Mesenchymal stem cell (in vitro differentiated cells and primary cell): ENCODE data around the gene SH3BGRL2.

ENCODE experiments used
- DNase-seq: peaks from one replicate; pipeline ENCODE4 v3.0.0-alpha.2; 2013
- H2AFZ ChIP-seq: one replicate; pipeline ENCODE4 v1.6.1; 2013; ENCODE audit warnings: low read depth, mild to moderate bottlenecking, control low read depth, inconsistent platforms, low read length, moderate library complexity
- H2AK5ac ChIP-seq: 2 replicates; pipeline ENCODE4 v1.6.1; 2013; ENCODE audit warnings: low read length, moderate library complexity, mild to moderate bottlenecking, inconsistent platforms; ENCODE audit not compliant: severe bottlenecking
- H2BK120ac ChIP-seq: one replicate; pipeline ENCODE4 v1.6.1; 2013; ENCODE audit warnings: low read depth, mild to moderate bottlenecking, inconsistent platforms, low read length, moderate library complexity
- H2BK12ac ChIP-seq, 2 experiments: one replicate each; pipeline ENCODE4 v1.6.1; 2013; ENCODE audit warnings: inconsistent platforms in 2 of 2, low read length in 2 of 2, mild to moderate bottlenecking in 2 of 2, moderate library complexity in 2 of 2, control low read depth in 1 of 2
- H2BK15ac ChIP-seq: one replicate; pipeline ENCODE4 v1.6.1; 2013; ENCODE audit warnings: mild to moderate bottlenecking, low read depth, inconsistent platforms; ENCODE audit not compliant: poor library complexity, severe bottlenecking
- H2BK5ac ChIP-seq: 2 replicates; pipeline ENCODE4 v1.6.1; 2013; ENCODE audit warnings: low read depth, mild to moderate bottlenecking, low read length, control low read depth, inconsistent platforms; ENCODE audit not compliant: poor library complexity, severe bottlenecking
- H3K14ac ChIP-seq, 2 experiments: one replicate each; pipeline ENCODE4 v1.6.1; 2013; ENCODE audit warnings: inconsistent platforms in 2 of 2, low read length in 2 of 2, control low read depth in 1 of 2, mild to moderate bottlenecking in 1 of 2, moderate library complexity in 1 of 2
- H3K18ac ChIP-seq, 2 experiments: one replicate each; pipeline ENCODE4 v1.6.1; 2013; ENCODE audit warnings: inconsistent platforms in 2 of 2, low read length in 2 of 2, control low read depth in 1 of 2, low read depth in 1 of 2, mild to moderate bottlenecking in 1 of 2
- H3K23ac ChIP-seq, 2 experiments: one replicate each; pipeline ENCODE4 v1.6.1; 2013; ENCODE audit warnings: inconsistent platforms in 2 of 2, low read length in 2 of 2, mild to moderate bottlenecking in 2 of 2, moderate library complexity in 2 of 2, control low read depth in 1 of 2
- H3K27ac ChIP-seq: 2 replicates; pipeline ENCODE4 v1.5.1; 2013; ENCODE audit warnings: mild to moderate bottlenecking, moderate library complexity, low read length, control low read depth, inconsistent platforms; ENCODE audit not compliant: poor library complexity, severe bottlenecking
- H3K27me3 ChIP-seq, 2 experiments: 2 replicates each; pipeline versions ENCODE4 v1.6.1 to v1.7.0; 2013; ENCODE audit warnings: low read length in 2 of 2, mild to moderate bottlenecking in 2 of 2, moderate library complexity in 2 of 2, control low read depth in 1 of 2, inconsistent platforms in 1 of 2; ENCODE audit not compliant: control insufficient read depth in 1 of 2, insufficient read depth in 1 of 2
- H3K36me3 ChIP-seq, 2 experiments: 2 replicates each; pipeline versions ENCODE4 v1.6.1 to v1.7.0; 2013; ENCODE audit warnings: low read length in 2 of 2, control low read depth in 1 of 2, inconsistent platforms in 1 of 2, low read depth in 1 of 2, mild to moderate bottlenecking in 1 of 2; ENCODE audit not compliant: insufficient read depth in 2 of 2, control insufficient read depth in 1 of 2
- H3K4ac ChIP-seq, 2 experiments: one replicate each; pipeline ENCODE4 v1.6.1; 2013; ENCODE audit warnings: inconsistent platforms in 2 of 2, low read length in 2 of 2, mild to moderate bottlenecking in 2 of 2, moderate library complexity in 2 of 2, control low read depth in 1 of 2, low read depth in 1 of 2
- H3K4me1 ChIP-seq: 2 replicates; pipeline ENCODE4 v1.6.1; 2013; ENCODE audit warnings: low read depth, low read length, control low read depth; ENCODE audit not compliant: control insufficient read depth, insufficient read depth
- H3K4me2 ChIP-seq: 2 replicates; pipeline ENCODE4 v1.6.1; 2013; ENCODE audit warnings: low read length, mild to moderate bottlenecking, inconsistent platforms; ENCODE audit not compliant: poor library complexity, severe bottlenecking
- H3K4me3 ChIP-seq, 2 experiments: 2 replicates each; pipeline versions ENCODE4 v1.5.1 to v1.7.0; 2013; ENCODE audit warnings: low read length in 2 of 2, mild to moderate bottlenecking in 2 of 2, control low read depth in 1 of 2, low read depth in 1 of 2; ENCODE audit not compliant: insufficient read depth in 1 of 2
- H3K79me1 ChIP-seq: replicated peaks from 2 replicates; pipeline ENCODE4 v1.6.1; 2013; ENCODE audit warnings: mild to moderate bottlenecking, control low read depth, low read length, inconsistent platforms; ENCODE audit not compliant: poor library complexity, severe bottlenecking
- H3K9ac ChIP-seq: 2 replicates; pipeline ENCODE4 v1.7.0; 2013; ENCODE audit warnings: mild to moderate bottlenecking, low read length, moderate library complexity
- H3K9me3 ChIP-seq: 2 replicates; pipeline ENCODE4 v1.7.0; 2013; ENCODE audit warnings: mild to moderate bottlenecking, low read length; ENCODE audit not compliant: control insufficient read depth
- H4K8ac ChIP-seq: one replicate; pipeline ENCODE4 v1.6.1; 2013; ENCODE audit warnings: inconsistent platforms, mild to moderate bottlenecking, low read length, moderate library complexity
- H4K91ac ChIP-seq: one replicate; pipeline ENCODE4 v1.6.1; 2013; ENCODE audit warnings: mild to moderate bottlenecking, low read length, inconsistent platforms
- WGBS: methylation state at CpG from one replicate; pipeline ENCODE4 v1.1.7; 2013; ENCODE audit warnings: mixed read lengths; 5-methylcytosine and 5-hydroxymethylcytosine counted together

The SH3BGRL2 gene

DNA sequence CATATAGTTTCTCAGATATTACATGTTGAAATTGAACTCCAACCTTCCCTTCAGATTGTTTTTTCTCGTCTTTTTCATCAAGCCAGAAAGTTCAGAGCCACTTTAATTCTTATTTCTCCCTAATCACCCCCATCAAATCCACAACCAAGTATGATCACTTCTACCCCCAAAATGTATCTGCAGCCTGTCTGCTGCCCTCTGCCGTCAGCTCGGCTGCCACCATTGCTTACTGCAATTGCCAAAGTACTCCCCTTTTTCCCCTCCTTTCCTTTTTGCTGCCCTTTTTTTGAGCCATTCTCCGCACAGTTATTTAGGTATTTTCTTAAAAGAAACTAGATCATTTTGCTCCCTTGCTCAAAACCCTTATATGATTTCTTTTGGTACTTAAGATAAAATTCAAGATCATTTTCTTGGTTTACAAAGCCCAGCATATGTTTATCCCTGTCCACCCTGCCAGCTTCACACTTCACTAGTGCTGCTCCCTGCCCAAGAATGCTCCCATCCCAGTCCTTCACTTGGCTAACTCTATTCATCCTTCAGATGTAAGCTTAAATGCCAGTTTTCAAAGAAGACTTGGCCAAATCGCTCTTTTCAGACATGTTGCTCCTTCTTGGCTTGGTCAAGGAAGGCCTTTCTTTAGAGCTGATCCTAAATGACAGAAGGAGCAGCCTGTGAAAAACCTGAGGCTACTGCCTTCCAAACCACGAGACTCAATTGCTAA is 63.7 kb downstream of the SH3BGRL2 start:
- Histone ChIP-seq H2BK5ac (no peak overlapping the region), H2BK120ac (no peak overlapping the region), H3K4me2 (no peak overlapping the region)

DNA sequence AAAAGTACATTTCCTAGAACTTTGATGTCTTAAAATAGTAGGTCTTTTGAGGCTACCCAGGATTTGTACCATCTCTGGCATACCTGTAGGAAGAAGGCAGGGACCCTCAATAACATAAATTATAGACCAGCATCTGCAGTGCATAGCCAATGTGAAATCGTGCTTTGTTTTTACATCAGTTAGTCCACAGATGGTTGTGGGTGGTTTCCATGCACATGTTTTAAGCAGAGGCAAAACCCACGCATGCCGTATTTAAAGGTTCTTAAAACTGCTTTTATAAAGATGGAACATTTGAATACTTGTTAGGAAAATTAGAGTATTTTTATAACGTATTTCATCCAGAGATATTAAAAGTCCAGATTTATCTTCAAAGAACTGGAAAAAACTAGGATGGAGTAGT is 66.3 kb downstream of the SH3BGRL2 start:
- H2BK120ac ChIP-seq: no peak overlapping the region
- H3K14ac ChIP-seq: no peak overlapping the region
- H3K4me2 ChIP-seq: no peak overlapping the region

More for the DNA sequence above, 63.7 kb downstream of the SH3BGRL2 start:
- Histone ChIP-seq H3K4ac (no peak overlapping the region), H2AK5ac (no peak overlapping the region), H3K4me3 (no peak overlapping the region), H2BK12ac (no peak overlapping the region), H4K8ac (no peak overlapping the region), H3K79me1 (no peaks in the 10 kb centered on the region), H3K9me3 (no peaks in the 10 kb centered on the region), H2AFZ (no peak overlapping the region), H2BK15ac (no peak overlapping the region), H3K27me3 (no peaks in the 10 kb centered on the region), H3K18ac (no peak overlapping the region), H3K9ac (no peak overlapping the region), H3K4me1 (no peaks in the 10 kb centered on the region), H3K14ac (no peak overlapping the region), H3K36me3 (no peaks in the 10 kb centered on the region), H3K23ac (no peak overlapping the region), H4K91ac (no peak overlapping the region), H3K27ac (no peak overlapping the region)
- 76% methylated on average over 5 of the region's 6 CpGs for WGBS
- DNase-seq: no peak

DNA sequence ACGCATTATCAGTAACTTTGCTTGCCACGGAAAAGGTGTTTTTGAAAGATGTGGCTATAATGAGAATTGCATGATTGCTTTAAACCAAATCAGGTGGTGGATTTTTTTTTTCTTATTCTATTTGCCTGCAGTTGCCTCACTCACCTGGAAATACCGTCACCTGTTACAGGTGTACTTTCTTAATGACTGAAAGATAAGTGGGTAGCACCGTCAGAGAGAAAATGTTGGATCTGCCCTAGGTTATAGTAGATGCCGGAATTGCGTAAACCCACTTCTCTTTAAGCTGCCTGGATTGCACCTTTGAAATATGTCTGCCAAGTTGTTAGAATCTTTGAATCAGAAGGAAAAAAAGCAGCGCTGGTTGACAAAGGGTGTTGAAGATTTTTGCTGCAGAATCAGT is 68.5 kb downstream of the SH3BGRL2 start:
- DNase-seq: no peak
- Histone ChIP-seq H2BK120ac (no peak overlapping the region), H2BK15ac (no peak overlapping the region), H3K4me2 (no peak overlapping the region), H3K4ac (no peak overlapping the region), H2AFZ (no peak overlapping the region), H3K27ac (no peak overlapping the region), H3K9ac (no peak overlapping the region), H2AK5ac (no peak overlapping the region), H3K14ac (no peak overlapping the region), H2BK12ac (no peak overlapping the region), H3K4me1 (no peaks in the 10 kb centered on the region), H3K79me1 (no peaks in the 10 kb centered on the region), H3K9me3 (no peaks in the 10 kb centered on the region), H3K18ac (no peak overlapping the region), H3K36me3 (no peaks in the 10 kb centered on the region), H3K23ac (no peak overlapping the region), H4K91ac (no peak overlapping the region), H4K8ac (no peak overlapping the region), H3K4me3 (no peak overlapping the region), H2BK5ac (no peak overlapping the region), H3K27me3 (no peaks in the 10 kb centered on the region)
- WGBS: over 99% methylated on average over 6 of the region's 7 CpGs

More for the DNA sequence above, 66.3 kb downstream of the SH3BGRL2 start:
- H3K4me3 ChIP-seq: no peak overlapping the region
- no peak overlapping the region for H2BK12ac ChIP-seq
- no peak overlapping the region for H2AFZ ChIP-seq
- H2BK5ac ChIP-seq: no peak overlapping the region
- no peak overlapping the region for H3K23ac ChIP-seq
- no peaks in the 10 kb centered on the region for H3K79me1 ChIP-seq
- no peaks in the 10 kb centered on the region for H3K4me1 ChIP-seq
- WGBS: 93% methylated on average over 3 of the region's 4 CpGs
- H3K9ac ChIP-seq: no peak overlapping the region
- DNase-seq: no peak
- no peaks in the 10 kb centered on the region for H3K27me3 ChIP-seq
- no peak overlapping the region for H4K91ac ChIP-seq
- no peaks in the 10 kb centered on the region for H3K9me3 ChIP-seq
- H3K36me3 ChIP-seq: no peaks in the 10 kb centered on the region
- H3K27ac ChIP-seq: no peak overlapping the region
- no peak overlapping the region for H2BK15ac ChIP-seq
- no peak overlapping the region for H2AK5ac ChIP-seq
- no peak overlapping the region for H3K4ac ChIP-seq
- H4K8ac ChIP-seq: no peak overlapping the region
- no peak overlapping the region for H3K18ac ChIP-seq

DNA sequence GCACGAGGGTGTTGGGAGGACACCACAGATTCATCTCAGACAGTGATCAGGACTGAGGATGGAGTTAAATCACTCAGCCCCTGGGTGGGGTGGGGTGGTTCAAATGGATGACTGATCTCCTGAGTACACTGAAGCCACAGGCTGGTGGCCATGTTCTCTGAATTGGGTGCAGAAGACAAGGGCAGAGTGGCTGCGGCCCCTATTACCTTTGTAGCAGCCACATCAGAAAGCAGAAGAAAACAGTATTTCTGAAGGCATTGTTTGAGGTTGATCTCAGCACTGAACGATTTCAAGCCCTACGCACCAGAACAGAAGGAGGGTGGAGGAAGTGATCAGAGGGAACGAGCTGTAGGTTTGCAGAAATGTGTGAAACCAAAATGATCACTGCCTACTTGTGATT is 71.6 kb downstream of the SH3BGRL2 start:
- Histone ChIP-seq H4K8ac (no peak overlapping the region), H2BK5ac (no peak overlapping the region), H2BK12ac (no peak overlapping the region), H3K4ac (no peak overlapping the region), H2BK120ac (no peak overlapping the region), H3K4me2 (no peak overlapping the region), H2BK15ac (no peak overlapping the region), H3K27ac (no peak overlapping the region), H3K4me1 (no peaks in the 10 kb centered on the region), H4K91ac (no peak overlapping the region), H3K4me3 (no peak overlapping the region), H3K23ac (no peak overlapping the region), H3K14ac (no peak overlapping the region), H2AK5ac (no peak overlapping the region), H3K18ac (no peak overlapping the region), H2AFZ (no peak overlapping the region), H3K9ac (no peak overlapping the region), H3K27me3 (no peaks in the 10 kb centered on the region), H3K79me1 (no peaks in the 10 kb centered on the region), H3K9me3 (no peaks in the 10 kb centered on the region), H3K36me3 (no peaks in the 10 kb centered on the region)
- DNase-seq: no peak
- 87% methylated on average over 5 of the region's 5 CpGs for WGBS
